HepG2 (cell line): Measurements from ENCODE around the gene GRAMD4. TPM values are rescaled to one million over a fixed set of nuclear protein-coding genes. Genes with fewer than 3 reads are reported as not detected.

Experiments used
- ARID3A ChIP-seq: IDR thresholded peaks from 2 replicates; pipeline ENCODE4 v1.6.1; 2012; ENCODE audit warnings: low read depth, low read length, improper control_type of control experiment
- ATF6 ChIP-seq: sonication (generic); formaldehyde crosslinking; conservative IDR thresholded peaks from 2 replicates; pipeline ENCODE4 v1.4.0; 2020; ENCODE audit warnings: missing genetic modification reagents
- CBX2 ChIP-seq, 2 experiments: fragments of 200-600 bp in 1 of 2; sonication (generic); formaldehyde crosslinking in 1 of 2; IDR thresholded peaks; 2 replicates each; pipeline versions ENCODE4 v1.7.0 to v1.8.1; 2018 to 2022; ENCODE audit warnings: low read depth in 2 of 2, low read length in 1 of 2, mild to moderate bottlenecking in 1 of 2, missing genetic modification reagents in 1 of 2
- CCDC6 ChIP-seq: sonication (generic); formaldehyde crosslinking; IDR thresholded peaks from 2 replicates; pipeline ENCODE4 v1.8.1; 2022; ENCODE audit warnings: mild to moderate bottlenecking, missing genetic modification reagents, moderate library complexity
- DNMT3B ChIP-seq: conservative IDR thresholded peaks from 2 replicates; pipeline ENCODE4 v1.6.1; 2016; ENCODE audit warnings: missing biosample characterization, control low read depth
- DR1 ChIP-seq: sonication (generic); formaldehyde crosslinking; IDR thresholded peaks from 2 replicates; pipeline ENCODE4 v1.8.0; 2021; ENCODE audit warnings: mild to moderate bottlenecking, missing genetic modification reagents, inconsistent platforms
- FOXP1 ChIP-seq, 2 experiments: fragments of 450-650 bp in 1 of 2; IDR thresholded peaks; 2 replicates each; pipeline ENCODE4 v1.6.1; 2017 to 2018; ENCODE audit warnings: antibody characterized with exemption in 1 of 2
- GMEB1 ChIP-seq: sonication (generic); formaldehyde crosslinking; IDR thresholded peaks from 2 replicates; pipeline ENCODE4 v1.5.1; 2020; ENCODE audit warnings: missing genetic modification reagents, mild to moderate bottlenecking, borderline replicate concordance
- HDAC1 ChIP-seq: sonication (generic); formaldehyde crosslinking; IDR thresholded peaks from 2 replicates; pipeline ENCODE4 v1.5.1; 2020; ENCODE audit warnings: mild to moderate bottlenecking, missing genetic modification reagents
- JUN ChIP-seq: sonication (generic); formaldehyde crosslinking; IDR thresholded peaks from 2 replicates; pipeline ENCODE4 v1.4.0; 2020; ENCODE audit warnings: mild to moderate bottlenecking, missing genetic modification reagents
- KMT2A ChIP-seq: sonication (generic); formaldehyde crosslinking; IDR thresholded peaks from 2 replicates; pipeline ENCODE4 v1.4.0; 2020; ENCODE audit warnings: missing genetic modification reagents
- MAZ ChIP-seq, 2 experiments: sonication (generic) in 1 of 2; formaldehyde crosslinking in 1 of 2; IDR thresholded peaks; 2 replicates each; pipeline versions ENCODE4 v1.5.0 to v1.6.1; 2012 to 2020; ENCODE audit warnings: low read depth in 2 of 2, mild to moderate bottlenecking in 2 of 2, borderline replicate concordance in 1 of 2, improper control_type of control experiment in 1 of 2, low read length in 1 of 2, missing genetic modification reagents in 1 of 2, moderate library complexity in 1 of 2
- MTA3 ChIP-seq: sonication (generic); formaldehyde crosslinking; IDR thresholded peaks from 2 replicates; pipeline ENCODE4 v1.4.0; 2020; ENCODE audit warnings: missing genetic modification reagents
- SNAPC2 ChIP-seq: sonication (generic); formaldehyde crosslinking; IDR thresholded peaks from 2 replicates; pipeline ENCODE4 v1.8.1; 2022; ENCODE audit warnings: mild to moderate bottlenecking, missing genetic modification reagents
- SOX5 ChIP-seq: IDR thresholded peaks from 2 replicates; pipeline ENCODE4 v1.6.1; 2016; ENCODE audit warnings: borderline replicate concordance
- TCF7 ChIP-seq: sonication (generic); IDR thresholded peaks from 2 replicates; pipeline ENCODE4 v1.6.1; 2016; ENCODE audit warnings: antibody characterized with exemption, low read depth
- XRCC5 ChIP-seq: fragments of 200-400 bp; formaldehyde crosslinking; optimal IDR thresholded peaks from 2 replicates; pipeline ENCODE3; 2017; ENCODE audit warnings: mild to moderate bottlenecking, low read length
- ZNF205 ChIP-seq: IDR thresholded peaks from 2 replicates; pipeline ENCODE4 v1.6.1; 2018; ENCODE audit warnings: missing biosample characterization, missing genetic modification reagents
- ZNF367 ChIP-seq: sonication (generic); formaldehyde crosslinking; IDR thresholded peaks from 2 replicates; pipeline ENCODE4 v1.4.0; 2020; ENCODE audit warnings: missing genetic modification reagents, borderline replicate concordance
- ZNF552 ChIP-seq: sonication (generic); formaldehyde crosslinking; IDR thresholded peaks from 2 replicates; pipeline ENCODE4 v1.9.0; 2022; ENCODE audit warnings: missing genetic modification reagents, mild to moderate bottlenecking, borderline replicate concordance
- ZNF605 ChIP-seq: sonication (generic); formaldehyde crosslinking; IDR thresholded peaks from 2 replicates; pipeline ENCODE4 v1.8.0; 2022; ENCODE audit warnings: mild to moderate bottlenecking, missing genetic modification reagents
- ZNF879 ChIP-seq: sonication (generic); formaldehyde crosslinking; IDR thresholded peaks from 2 replicates; pipeline ENCODE4 v1.8.1; 2023; ENCODE audit warnings: missing genetic modification reagents
- polyA plus RNA-seq, 8 experiments: library from polyadenylated mRNA; depleted of rRNA in 3 of 8; stranded (reverse) in 7 of 8; unstranded in 1 of 8; fragments of >200 nt; fragmentation: Illumina TruSeq in 4 of 8; extraction: Trizol in 4 of 8; gene quantifications; 2 replicates each; pipeline versions ENCODE4 v1.2.1 to v1.2.3, GENCODE V29; 2011 to 2016; ENCODE audit warnings: low read depth in 4 of 8, missing spikeins in 1 of 8, mixed read lengths in 1 of 8; ENCODE audit not compliant: insufficient read depth in 1 of 8
- total RNA-seq, 5 experiments: library from RNA; depleted of rRNA; stranded (reverse); fragments of >200 nt; fragmentation: Illumina TruSeq; extraction: Trizol; gene quantifications; 2 replicates each; pipeline ENCODE4 v1.2.3, GENCODE V29; 2016; ENCODE audit warnings: low read depth in 1 of 5
- TF ChIP-seq, protein P1 (sequence below): sonication (generic); formaldehyde crosslinking; IDR thresholded peaks from 2 replicates; pipeline ENCODE4 v1.9.0; 2021; ENCODE audit warnings: missing genetic modification reagents, borderline replicate concordance

Gene GRAMD4
- total and polyA plus RNA-seq, 2 of the 13 experiments (the other 11 are each of a cell fraction or from before 2014, with no cell fraction given), result 15.2 to 15.7 TPM

GRCh38 chr22:46638601-46639431 is 18.6 kb downstream of the GRAMD4 start (continued):
- TF ChIP-seq DNMT3B (no peak), SOX5 (CRISPR knock-in tag) (peak; percentile 78), ZNF605 (no peak), ZNF552 (CRISPR knock-in tag) (no peak), JUN (CRISPR knock-in tag) (peak; percentile 90), GMEB1 (no peak; the same call in 1 of the 2 replicates), FOXP1 (IDR thresholded peaks at IDR 0.05) (peak; percentile 98), FOXP1 (CRISPR knock-in tag; IDR thresholded peaks at IDR 0.05) (peak; percentile 77), SNAPC2 (CRISPR knock-in tag) (no peak; the same call in 1 of the 2 replicates), KMT2A (CRISPR knock-in tag) (peak; percentile 21; the same call in 1 of the 2 replicates), CCDC6 (CRISPR knock-in tag) (peak; percentile 70; the same call in 1 of the 2 replicates), MTA3 (CRISPR knock-in tag) (no peak), DR1 (no peak), XRCC5 (peak; percentile 76), ZNF879 (CRISPR knock-in tag) (no peak), ZNF205 (CRISPR knock-in tag) (peak; percentile 45; the same call in 1 of the 2 replicates), ATF6 (CRISPR knock-in tag) (no peak), HDAC1 (CRISPR knock-in tag) (peak; percentile 96), CBX2 (IDR thresholded peaks at IDR 0.05; ENCODE audit: low read depth, low read length) (no peak), CBX2 (CRISPR knock-in tag; IDR thresholded peaks at IDR 0.05; ENCODE audit: low read depth) (no peak), MAZ (IDR thresholded peaks at IDR 0.05; ENCODE audit: borderline replicate concordance, low read depth, low read length) (peak; percentile 66; the same call in 1 of the 2 replicates), MAZ (CRISPR knock-in tag; IDR thresholded peaks at IDR 0.05; ENCODE audit: low read depth) (0 out of 2 replicates have a peak, but pooled peaks have one; percentile 38), TCF7 (0 out of 2 replicates have a peak, but pooled peaks have one; percentile 21), ZNF367 (CRISPR knock-in tag) (no peak), ARID3A (no peak)
- TF ChIP-seq, protein P1, sequence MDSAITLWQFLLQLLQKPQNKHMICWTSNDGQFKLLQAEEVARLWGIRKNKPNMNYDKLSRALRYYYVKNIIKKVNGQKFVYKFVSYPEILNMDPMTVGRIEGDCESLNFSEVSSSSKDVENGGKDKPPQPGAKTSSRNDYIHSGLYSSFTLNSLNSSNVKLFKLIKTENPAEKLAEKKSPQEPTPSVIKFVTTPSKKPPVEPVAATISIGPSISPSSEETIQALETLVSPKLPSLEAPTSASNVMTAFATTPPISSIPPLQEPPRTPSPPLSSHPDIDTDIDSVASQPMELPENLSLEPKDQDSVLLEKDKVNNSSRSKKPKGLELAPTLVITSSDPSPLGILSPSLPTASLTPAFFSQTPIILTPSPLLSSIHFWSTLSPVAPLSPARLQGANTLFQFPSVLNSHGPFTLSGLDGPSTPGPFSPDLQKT, result no peak
